HL-60 (cell line): ENCODE measurements around the gene RBM33.

Experiments used
- GABPA ChIP-seq: IDR thresholded peaks from 2 replicates; pipeline ENCODE4 v1.6.1; 2012; ENCODE audit warnings: low read depth
- REST ChIP-seq: IDR thresholded peaks from 2 replicates; pipeline ENCODE4 v1.6.1; 2012; ENCODE audit warnings: low read depth; ENCODE audit not compliant: insufficient replicate concordance

GRCh38 chr7:155610633-155611193, 33.7 kb upstream of the RBM33 start:
- TF ChIP-seq GABPA: no peak
- no peak for TF ChIP-seq REST
